HG02840 (cell line): ENCODE results near the gene MC1R.
"Not testable (repeated sequence)": the region's sequence is repeated elsewhere in the genome, so short reads cannot be mapped to it uniquely, and the experiment has no call there.

Experiments
- ATAC-seq: cut with Tn5 transposase; IDR thresholded peaks from one replicate; pipeline ENCODE4 v1.9.1; 2021; ENCODE audit warnings: mild to moderate bottlenecking, moderate library complexity, moderate number of reproducible peaks; ENCODE audit not compliant: unreplicated experiment, low FRiP score

The MC1R gene

DNA sequence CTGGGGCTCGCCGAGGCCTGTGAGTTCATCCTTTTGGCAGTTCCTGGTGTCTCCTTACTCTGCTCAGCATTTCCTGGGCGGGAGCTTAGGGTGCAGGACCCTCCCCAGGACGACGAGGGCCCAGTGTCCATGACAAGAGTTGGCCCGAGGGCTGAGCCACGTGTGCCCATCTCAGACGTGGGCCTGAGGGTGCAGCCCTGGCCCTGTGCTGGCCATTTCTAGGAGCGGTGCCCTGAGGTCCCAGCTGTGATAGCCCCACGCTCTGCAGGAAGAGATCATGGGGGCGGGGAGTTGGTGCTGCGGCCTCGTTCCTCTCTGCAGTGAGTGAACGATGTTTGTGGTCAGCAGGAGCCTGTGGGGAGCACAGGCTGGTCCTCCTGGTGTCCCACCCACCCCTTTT, 6.0 kb upstream of the MC1R start:
- no peak for ATAC-seq

DNA sequence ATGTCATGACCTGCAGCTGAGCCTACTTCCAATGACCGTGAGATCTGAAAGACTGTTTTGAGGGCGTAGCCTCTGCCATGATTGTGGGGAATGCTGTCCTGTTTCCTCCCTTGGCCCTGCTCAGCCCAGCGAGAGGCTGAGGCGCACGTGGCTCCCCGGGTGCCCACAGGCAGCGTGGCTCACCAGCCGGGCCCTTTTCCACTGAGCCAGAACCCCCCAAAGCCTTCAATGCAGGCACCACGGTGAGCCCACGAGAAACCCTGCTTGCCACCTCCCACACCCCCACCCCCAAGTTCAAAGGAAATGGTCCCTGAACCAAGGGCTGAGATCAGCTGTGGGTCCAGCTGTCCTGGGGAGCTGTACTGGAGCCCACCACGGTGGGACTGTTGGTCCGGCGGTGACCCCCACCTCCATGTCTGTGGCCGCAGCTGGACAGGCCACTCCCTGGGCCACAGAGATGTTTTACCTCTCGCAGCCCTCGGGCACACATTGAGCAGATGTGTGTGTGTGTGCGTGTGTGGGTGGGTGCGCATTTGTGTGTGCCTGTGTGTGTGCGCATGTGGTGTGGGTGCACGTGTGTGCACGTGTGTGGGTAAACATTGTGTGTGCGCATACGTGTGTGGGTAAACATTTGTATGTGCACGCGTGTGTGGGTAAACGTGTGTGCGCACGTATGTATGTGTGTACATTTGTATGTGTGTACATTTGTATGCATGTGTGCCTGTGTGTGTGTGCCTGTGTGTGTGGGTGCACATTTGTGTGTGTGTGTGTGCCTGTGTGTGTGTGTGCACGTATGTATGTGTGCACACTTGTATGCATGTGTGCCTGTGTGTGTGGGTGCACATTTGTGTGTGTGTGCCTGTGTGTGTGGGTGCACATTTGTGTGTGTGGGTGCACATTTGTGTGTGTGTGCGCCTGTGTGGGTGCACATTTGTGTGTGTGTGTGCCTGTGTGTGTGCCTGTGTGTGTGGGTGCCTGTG, 5.0 kb upstream of the MC1R start:
- no peak for ATAC-seq

DNA sequence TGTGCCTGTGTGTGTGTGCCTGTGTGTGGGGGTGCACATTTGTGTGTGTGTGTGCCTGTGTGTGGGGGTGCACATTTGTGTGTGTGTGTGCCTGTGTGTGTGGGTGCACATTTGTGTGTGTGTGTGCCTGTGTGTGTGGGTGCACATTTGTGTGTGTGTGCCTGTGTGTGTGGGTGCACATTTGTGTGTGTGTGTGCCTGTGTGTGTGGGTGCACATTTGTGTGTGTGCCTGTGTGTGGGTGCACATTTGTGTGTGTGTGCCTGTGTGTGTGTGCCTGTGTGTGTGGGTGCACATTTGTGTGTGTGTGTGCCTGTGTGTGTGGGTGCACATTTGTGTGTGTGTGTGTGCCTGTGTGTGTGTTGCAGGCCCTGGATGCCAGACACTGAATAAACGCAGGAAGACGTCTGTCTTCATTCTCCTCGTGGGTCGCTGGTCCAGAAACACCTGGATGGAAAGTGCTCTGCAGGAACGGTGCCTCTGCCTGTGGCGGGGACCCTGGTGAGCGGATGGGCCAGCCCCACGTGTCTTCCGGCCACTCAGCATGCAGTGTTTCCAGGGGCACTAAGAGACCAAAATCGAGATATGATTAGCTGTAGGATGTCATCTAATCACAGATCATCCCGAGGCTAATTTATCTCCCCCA, 3.9 kb upstream of the MC1R start:
- not testable (repeated sequence) for ATAC-seq

DNA sequence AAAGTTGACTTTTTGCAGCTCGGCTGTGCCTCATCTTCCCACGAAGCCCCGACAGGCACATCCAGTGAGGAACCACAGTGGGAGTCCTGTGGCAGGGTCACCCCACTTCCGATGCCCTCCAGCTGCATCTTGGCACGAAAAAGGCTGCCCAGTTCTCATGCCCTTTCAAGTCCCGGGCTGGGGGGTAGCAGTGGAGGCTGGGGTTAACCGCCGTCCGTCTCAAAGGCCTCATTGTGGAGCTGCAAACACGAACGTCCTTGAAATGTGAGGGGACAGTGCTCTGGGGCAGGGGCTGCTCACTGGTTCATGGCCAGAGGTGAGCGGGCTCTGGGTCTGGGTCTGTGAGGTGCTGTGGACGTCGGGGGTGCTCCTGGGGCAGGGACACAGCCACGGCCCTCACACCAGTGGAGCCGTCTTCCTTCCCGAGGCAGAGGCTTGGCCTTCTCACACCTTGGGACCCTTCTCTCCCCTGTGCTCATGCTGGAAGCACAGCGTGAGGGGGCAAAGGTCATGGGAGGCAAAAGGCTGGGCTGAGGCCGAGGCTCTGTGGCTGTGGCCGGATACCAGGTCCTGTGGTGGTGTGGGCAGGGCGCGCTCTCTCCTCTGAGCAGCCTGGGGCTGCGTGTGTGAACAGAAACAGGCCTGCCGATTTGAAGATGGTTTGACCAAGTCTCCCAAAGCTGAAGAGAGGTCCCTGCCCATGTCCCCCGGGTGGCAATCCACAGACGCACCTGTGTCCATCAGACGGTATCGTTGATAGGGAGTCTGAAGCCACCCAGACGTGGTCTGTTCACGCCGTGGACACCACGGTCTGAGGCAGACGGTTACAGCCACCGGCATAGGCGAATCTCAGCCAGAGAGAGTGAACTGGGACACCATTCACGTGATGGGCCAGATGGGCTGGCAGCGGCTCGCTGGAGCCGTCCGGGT, 3.1 kb upstream of the MC1R start:
- ATAC-seq: no peak

DNA sequence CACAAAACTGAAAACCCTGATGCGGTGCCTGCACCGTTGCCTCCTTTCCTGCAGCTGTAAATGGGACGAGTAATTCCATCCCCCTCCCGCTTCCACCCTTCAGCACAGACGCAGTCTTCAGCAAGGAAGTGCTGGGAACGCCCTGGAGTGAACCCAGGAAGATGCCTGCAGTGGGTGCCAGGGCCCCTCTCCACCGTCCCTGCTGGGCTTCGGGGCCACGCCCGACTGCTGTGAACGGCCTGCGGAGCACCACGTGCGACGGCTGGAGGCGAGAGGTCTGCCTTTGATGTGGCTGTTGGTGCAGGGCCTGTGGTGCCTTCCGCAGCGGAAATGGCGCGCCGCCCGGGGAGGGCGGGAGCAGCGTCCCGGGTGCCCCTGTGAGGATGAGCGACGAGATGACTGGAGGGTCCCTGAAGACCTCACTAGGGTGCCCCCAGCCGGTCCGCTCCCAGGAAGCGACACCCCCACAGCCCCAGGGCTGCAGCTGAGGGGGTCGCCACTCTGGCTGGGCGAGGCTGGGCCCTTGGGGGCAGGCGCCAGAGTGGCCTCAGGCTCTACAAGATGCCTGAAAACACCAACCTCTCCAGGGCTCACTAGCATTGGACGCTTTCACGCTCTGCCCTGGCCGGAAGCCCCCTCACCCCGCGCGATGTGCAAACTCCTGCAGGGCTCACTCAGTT, 749 bp upstream of the MC1R start:
- ATAC-seq: peak; percentile 48

DNA sequence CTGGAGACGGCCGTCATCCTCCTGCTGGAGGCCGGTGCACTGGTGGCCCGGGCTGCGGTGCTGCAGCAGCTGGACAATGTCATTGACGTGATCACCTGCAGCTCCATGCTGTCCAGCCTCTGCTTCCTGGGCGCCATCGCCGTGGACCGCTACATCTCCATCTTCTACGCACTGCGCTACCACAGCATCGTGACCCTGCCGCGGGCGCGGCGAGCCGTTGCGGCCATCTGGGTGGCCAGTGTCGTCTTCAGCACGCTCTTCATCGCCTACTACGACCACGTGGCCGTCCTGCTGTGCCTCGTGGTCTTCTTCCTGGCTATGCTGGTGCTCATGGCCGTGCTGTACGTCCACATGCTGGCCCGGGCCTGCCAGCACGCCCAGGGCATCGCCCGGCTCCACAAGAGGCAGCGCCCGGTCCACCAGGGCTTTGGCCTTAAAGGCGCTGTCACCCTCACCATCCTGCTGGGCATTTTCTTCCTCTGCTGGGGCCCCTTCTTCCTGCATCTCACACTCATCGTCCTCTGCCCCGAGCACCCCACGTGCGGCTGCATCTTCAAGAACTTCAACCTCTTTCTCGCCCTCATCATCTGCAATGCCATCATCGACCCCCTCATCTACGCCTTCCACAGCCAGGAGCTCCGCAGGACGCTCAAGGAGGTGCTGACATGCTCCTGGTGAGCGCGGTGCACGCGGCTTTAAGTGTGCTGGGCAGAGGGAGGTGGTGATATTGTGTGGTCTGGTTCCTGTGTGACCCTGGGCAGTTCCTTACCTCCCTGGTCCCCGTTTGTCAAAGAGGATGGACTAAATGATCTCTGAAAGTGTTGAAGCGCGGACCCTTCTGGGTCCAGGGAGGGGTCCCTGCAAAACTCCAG, 1.1 kb downstream of the MC1R start:
- no peak for ATAC-seq

DNA sequence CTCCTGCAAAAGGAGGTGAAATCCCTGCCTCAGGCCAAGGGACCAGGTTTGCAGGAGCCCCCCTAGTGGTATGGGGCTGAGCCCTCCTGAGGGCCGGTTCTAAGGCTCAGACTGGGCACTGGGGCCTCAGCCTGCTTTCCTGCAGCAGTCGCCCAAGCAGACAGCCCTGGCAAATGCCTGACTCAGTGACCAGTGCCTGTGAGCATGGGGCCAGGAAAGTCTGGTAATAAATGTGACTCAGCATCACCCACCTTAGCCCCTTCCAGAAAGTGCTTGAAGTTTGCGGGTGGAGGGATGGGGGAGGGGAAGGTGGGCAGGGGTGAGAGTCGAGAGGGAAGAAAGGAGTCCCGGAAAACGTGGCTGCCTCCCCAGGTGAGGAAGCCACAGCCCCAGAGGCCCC, 2.1 kb downstream of the MC1R start:
- ATAC-seq: no peak

DNA sequence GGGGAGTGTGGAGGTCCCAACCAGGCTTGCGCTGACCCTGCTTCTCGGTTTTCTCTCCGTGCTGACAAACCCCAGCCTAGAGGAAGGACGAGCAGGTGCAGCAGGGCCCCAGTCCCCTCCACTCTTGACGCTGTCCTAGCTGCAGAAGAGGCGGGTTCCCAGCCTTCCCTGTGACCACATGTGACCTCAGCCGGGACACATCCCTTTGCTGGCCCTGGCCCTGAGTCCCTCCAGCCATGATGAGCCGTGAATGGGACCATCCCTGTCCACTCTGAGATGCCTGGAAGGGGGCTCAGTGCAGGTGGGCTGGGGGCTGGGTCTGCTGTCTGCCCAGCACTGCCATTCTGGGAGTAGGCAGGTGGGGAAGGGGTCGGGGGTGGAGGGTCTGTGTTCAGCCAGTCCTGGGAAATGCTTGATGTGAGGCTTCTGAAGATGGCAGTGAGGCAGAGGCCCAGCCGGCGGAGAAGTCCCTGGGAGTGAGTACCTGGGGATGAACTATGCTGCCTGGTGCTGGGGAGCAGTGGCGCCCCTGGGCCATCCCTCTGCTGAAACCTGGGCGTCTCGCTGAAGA, 2.6 kb downstream of the MC1R start:
- ATAC-seq: no peak

DNA sequence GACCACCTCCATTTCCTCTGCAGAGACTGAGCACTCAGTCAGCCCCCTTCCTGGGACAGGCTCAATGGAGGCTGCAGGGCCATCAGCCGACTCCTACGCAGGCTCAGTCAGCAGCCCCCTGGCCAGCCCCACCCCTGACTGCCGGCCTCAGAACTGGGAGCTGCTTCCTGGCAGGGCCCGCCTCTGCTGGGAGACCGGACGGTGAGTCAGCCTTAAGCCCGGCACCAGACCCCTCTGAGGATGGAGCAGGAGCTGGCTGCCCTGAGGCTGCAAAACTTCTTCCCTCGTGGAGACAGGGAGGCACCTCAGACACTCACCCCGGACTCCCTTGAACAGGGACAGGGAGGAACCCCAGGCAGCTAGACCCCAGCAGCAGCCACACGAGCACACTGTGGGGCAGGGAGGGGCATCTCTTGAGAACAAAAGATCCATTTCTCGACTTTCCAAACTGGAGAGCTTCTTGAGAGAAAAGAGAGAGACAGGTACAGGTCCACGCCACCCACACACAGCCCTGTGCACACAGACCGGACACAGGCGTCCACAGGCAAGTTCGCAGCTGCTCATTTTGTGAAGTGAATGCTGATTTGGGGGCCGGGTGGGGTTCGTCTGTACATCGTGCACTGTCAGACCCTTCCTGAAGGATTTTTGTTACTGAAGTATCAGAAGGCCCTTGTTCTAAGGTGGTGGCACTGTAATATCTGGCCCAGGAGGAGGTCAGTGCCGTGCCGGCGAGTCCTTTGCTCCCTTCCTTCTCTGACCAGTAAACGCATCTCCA, 3.2 kb downstream of the MC1R start:
- ATAC-seq: no peak

DNA sequence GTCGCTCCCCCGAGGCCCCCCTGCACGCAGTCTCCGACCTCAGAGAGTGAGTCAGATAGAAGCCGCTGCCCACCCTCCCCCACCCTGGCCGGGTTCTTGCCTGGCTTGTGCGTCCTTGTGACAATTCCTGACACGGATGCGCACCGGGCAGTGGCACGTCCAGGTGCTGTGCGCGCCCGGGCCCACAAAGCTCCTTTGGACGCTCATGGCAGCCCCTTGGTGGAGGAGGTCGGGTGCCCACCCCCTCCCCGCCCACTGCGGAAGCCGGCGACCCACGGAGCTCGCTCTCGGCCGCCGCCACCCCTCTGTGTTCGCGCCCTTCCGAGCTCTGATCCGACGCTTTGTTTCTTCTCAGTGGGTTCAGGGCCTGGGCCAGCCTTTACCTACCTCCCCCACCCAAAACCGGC, 3.8 kb downstream of the MC1R start:
- ATAC-seq: no peak

DNA sequence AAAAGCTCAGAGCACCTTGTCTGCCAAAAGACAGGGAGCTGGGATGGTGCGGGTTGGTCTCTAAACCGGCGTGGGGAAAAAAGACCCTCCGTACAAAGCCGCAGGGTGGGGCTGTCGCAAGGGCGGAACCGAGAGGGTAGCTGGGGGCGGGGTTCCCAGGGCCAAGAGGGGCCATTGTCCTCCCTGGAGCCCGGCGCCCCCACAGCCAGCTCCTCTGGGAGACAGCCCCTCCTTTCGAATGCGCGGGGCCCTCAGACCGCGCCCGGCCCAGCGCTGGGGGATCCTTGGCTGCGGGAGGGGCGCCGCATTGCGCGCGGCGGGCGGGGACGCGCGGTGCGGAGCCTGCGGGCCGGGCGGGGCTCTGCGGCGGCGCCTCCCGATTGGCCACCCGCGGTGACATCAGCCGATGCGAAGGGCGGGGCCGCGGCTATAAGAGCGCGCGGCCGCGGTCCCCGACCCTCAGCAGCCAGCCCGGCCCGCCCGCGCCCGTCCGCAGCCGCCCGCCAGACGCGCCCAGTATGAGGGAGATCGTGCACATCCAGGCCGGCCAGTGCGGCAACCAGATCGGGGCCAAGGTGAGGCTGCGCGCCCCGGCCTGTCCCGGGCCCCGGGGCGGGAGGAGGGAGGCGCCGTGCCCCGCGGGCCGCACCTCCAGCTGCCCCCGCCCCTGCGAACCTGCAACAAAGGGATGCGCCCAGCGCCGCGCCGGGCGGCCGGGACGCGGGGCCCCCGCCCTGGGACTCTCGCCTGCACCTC, 4.4 kb downstream of the MC1R start, which contains the start of gene TUBB3:
TUBB3 (plus strand) TSS at position 459 of the 756 bp plus-strand sequence; CDS start at position 519, 60 bp downstream.
- ATAC-seq: no peak

DNA sequence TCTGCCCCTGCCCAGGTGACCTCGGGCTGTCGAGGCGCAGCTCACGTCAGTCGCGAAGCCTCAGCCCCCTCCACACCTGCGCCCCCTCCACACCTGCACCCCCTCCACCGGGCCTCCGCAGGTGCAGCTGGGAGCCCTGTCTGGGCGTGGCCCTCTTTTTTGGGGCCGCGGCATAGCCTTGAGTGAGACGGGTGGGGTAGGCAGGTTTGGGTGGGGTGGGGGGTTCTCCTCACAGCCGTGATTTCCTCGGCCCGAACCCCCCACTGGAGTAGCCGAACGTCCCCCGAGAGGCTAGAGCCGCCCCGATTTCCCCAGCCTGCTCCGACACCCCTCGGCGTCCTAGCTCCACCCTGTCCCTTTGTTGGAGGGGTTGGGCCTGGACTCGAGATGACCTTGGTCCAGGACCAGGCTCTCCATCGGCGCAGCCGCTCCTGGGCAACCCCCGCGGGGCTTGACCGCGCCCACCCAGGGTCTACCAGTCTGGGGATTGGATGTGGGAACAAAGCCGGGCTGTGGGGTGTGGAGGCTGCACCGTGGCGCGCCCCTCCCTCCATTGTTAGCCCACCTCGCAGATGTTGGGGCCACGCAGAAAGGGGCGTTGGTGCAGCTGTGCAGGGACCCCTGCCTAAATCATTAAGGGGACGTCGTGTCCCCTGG, 5.1 kb downstream of the MC1R start:
- ATAC-seq: no peak

DNA sequence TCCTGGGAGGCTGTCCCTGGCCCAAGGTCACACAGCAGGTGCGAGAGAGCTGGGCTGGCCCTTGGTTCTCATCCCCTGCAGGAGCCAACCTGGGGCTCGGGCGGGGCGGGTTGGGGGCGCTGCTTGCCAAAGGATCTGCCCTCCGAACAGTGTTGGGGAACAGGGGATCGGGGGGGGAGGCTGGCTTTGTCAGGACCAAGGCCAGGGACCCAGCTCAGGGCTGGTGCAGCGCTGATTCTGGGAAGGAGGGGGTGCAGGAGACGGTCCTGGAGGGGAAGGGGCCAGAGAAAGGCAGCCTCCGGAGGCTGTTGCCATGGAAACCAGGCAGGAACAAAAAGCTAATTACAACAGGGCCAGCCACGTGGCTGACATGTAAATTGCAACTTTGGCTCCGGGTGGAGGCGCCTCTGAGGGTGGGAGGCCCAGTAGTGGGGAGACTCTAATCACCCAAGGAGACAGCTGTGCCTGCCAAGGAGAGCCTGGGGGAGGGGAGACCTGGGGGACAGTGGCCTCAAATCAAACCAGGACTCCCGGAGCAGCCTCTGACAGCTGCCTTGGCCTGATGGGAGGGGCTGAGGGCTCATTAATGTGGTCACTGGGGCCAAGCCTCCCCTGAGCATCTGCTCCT, 5.7 kb downstream of the MC1R start:
- no peak for ATAC-seq

DNA sequence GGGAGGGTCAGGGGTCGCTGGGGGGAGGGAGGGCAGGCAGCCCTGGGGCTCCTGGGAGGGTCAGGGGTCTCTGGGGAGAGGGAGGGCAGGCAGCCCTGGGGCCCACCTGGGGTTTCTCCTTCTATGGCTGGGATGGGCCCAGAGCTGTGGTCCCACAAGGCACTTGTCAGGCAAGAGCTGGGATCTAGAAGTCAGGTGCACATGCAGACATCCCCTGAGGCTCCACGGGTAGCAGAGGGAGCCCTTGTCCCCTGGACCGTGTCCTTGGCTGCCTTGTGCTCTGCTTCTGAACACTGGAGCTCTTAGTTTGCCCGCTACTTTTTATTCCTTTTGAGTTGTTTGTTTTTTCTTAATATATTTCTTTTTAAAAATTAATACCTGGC, 6.3 kb downstream of the MC1R start:
- ATAC-seq: no peak

DNA sequence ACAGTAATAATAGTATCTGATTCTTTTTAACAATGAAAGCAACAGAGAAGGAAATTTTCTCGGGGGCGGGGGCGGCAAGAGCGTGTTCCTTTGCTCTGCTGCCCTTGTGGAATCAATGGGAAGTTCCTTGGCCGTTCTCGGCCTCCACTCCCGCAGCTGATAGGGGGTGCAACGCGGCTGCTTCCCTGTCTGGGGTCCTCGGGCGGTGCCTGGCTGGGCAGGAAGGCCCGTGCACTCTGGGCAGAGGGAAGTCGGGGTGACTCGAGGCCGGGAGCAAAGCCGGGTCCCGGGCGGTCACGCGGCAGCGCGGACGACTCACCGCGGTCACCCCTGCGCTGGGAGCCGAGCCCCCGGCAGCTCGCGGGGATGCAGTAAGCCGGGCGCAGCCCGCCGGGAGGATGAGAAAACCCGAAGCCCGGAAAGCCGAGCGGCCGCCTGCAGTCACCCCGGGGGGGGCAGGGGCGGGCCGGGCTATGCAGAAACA, 7.0 kb downstream of the MC1R start:
- no peak for ATAC-seq

DNA sequence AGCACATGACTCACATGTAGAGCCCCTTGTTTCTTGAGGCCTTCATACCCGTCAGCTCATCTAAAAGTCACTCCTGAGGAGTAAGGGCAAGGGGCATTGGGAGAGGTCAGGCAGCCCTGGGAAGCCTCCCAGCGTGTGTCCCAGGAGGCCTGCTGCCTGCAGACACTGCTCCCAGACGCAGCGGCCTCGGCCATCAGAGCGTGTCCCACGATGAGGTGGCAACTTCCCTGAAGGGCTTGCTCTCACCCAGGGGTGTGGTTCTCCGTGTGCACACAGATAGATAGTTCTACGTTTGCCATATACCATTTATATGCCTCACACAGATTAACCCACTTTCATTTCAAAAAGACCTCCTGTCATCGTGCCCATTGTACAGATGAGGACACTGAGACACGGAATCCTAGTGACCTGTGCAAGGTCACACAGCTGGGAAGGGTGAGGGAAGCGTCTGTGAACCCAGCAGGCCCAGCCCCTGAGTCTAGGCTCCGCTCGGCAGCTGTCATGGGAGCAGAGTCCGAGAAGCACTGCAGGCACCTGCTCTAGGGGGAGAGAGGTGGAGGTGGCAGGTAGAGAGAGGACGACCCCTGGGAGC, 12.7 kb downstream of the MC1R start:
- no peak for ATAC-seq
